HepG2 (cell line): Measurements from ENCODE around the gene ALK. TPM values are rescaled to one million over a fixed set of nuclear protein-coding genes. Genes with fewer than 3 reads are reported as not detected.

ENCODE experiments used
- ATAC-seq: fragments of 200-7000 bp; cut with Tn5 transposase; 3 replicates; pipeline ENCODE4 v1.9.1; 2020; ENCODE audit warnings: mild to moderate bottlenecking, moderate library complexity
- BruUV-seq: library from RNA; stranded (reverse); fragments of 400-500 nt; replicated peaks from 2 replicates; lab custom pipeline; 2021; lab: Mats Ljungman, UMichigan
- CTCF ChIA-PET: fragments of 300-600 bp; formaldehyde crosslinking; extraction: SDS; loops from one replicate; lab custom pipeline; 2021; ENCODE audit warnings: low total read pairs, inconsistent platforms, low intra/inter-chr PET ratio; lab: Yijun Ruan, JAX
- POLR2A ChIA-PET: fragments of 350-600 bp; sonication (Branson Sonifier 250); formaldehyde crosslinking; loops from one replicate; lab custom pipeline; 2020; ENCODE audit warnings: antibody characterized with exemption, inconsistent platforms; lab: Yijun Ruan, JAX
- DNase-seq: peaks from one replicate; pipeline ENCODE4 v3.0.0-alpha.2; 2015; ENCODE audit warnings: low spot score
- FAIRE-seq: peaks from 3 replicates; lab custom pipeline; 2011; peaks lifted over from hg19 to GRCh38; lab: Jason Lieb, UNC
- H2AFZ ChIP-seq: one replicate; pipeline ENCODE4 v1.6.1; 2011; ENCODE audit warnings: low read length, inconsistent platforms
- H3K27ac ChIP-seq: fragments of 300-600 bp; 3 replicates; pipeline ENCODE4 v1.8.0; 2011; ENCODE audit warnings: mixed run types, mild to moderate bottlenecking, mixed read lengths, low read length, inconsistent platforms; ENCODE audit not compliant: insufficient read depth; ENCODE audit errors: extremely low read length
- H3K27me3 ChIP-seq, 2 experiments: fragments of 200-600 bp in 1 of 2; 2 replicates in 1 of 2; 3 replicates in 1 of 2; pipeline versions ENCODE4 v1.6.0 to v1.8.0; 2011; ENCODE audit warnings: low read length in 2 of 2, mild to moderate bottlenecking in 2 of 2, moderate library complexity in 2 of 2, inconsistent platforms in 1 of 2; ENCODE audit not compliant: insufficient read depth in 2 of 2, control insufficient read depth in 1 of 2
- H3K36me3 ChIP-seq, 2 experiments: fragments of 200-600 bp in 1 of 2; replicated peaks in 1 of 2; 2 replicates in 1 of 2; 3 replicates in 1 of 2; pipeline versions ENCODE4 v1.5.1 to v1.8.0; 2011; ENCODE audit warnings: low read length in 2 of 2, inconsistent platforms in 1 of 2; ENCODE audit not compliant: insufficient read depth in 2 of 2, control insufficient read depth in 1 of 2
- H3K4me1 ChIP-seq: 2 replicates; pipeline ENCODE4 v1.5.1; 2012; ENCODE audit warnings: low read length, inconsistent platforms; ENCODE audit not compliant: insufficient read depth
- H3K4me2 ChIP-seq: 2 replicates; pipeline ENCODE4 v1.6.0; 2011; ENCODE audit warnings: low read depth, low read length, inconsistent platforms
- H3K4me3 ChIP-seq, 3 experiments: fragments of 200-600 bp in 1 of 3; sonication (generic), shearing (Covaris generic) in 1 of 3; replicated peaks in 1 of 3; 2 replicates each; pipeline ENCODE4 v1.5.1; 2011 to 2016; ENCODE audit warnings: low read length in 3 of 3, inconsistent platforms in 2 of 3, low read depth in 2 of 3, mild to moderate bottlenecking in 2 of 3, control low read depth in 1 of 3, mixed read lengths in 1 of 3; ENCODE audit not compliant: insufficient read depth in 1 of 3
- H3K79me2 ChIP-seq: one replicate; pipeline ENCODE4 v1.6.1; 2011; ENCODE audit warnings: low read length, inconsistent platforms; ENCODE audit not compliant: insufficient read depth
- H3K9ac ChIP-seq: 2 replicates; pipeline ENCODE4 v1.6.0; 2011; ENCODE audit warnings: mild to moderate bottlenecking, low read depth, low read length, inconsistent platforms; ENCODE audit not compliant: insufficient read depth
- H3K9me3 ChIP-seq: 2 replicates; pipeline ENCODE4 v1.5.1; 2012; ENCODE audit warnings: mild to moderate bottlenecking, low read length
- H4K20me1 ChIP-seq: 2 replicates; pipeline ENCODE4 v1.6.0; 2011; ENCODE audit warnings: inconsistent platforms, mild to moderate bottlenecking, low read length, moderate library complexity; ENCODE audit not compliant: insufficient read depth
- HOXA5 ChIP-seq: sonication (generic); formaldehyde crosslinking; IDR thresholded peaks from 2 replicates; pipeline ENCODE4 v1.4.0; 2020; ENCODE audit warnings: missing genetic modification reagents
- KDM4B ChIP-seq: sonication (generic); formaldehyde crosslinking; IDR thresholded peaks from 2 replicates; pipeline ENCODE4 v1.4.0; 2020; ENCODE audit warnings: missing genetic modification reagents
- MAFF ChIP-seq: IDR thresholded peaks from 2 replicates; pipeline ENCODE4 v1.6.1; 2011; ENCODE audit warnings: low read depth, low read length, improper control_type of control experiment
- MAFK ChIP-seq, 2 experiments: IDR thresholded peaks in 1 of 2; conservative IDR thresholded peaks in 1 of 2; 2 replicates each; pipeline ENCODE4 v1.6.1; 2011; ENCODE audit warnings: improper control_type of control experiment in 2 of 2, low read length in 2 of 2
- MATR3 ChIP-seq: sonication (generic); formaldehyde crosslinking; IDR thresholded peaks from 2 replicates; pipeline ENCODE4 v1.4.0; 2020; ENCODE audit warnings: missing genetic modification reagents
- PHF5A ChIP-seq: IDR thresholded peaks from one replicate; pipeline ENCODE4 v1.6.1; 2018; ENCODE audit warnings: low read depth, missing genetic modification reagents; ENCODE audit not compliant: unreplicated experiment
- ZNF350 ChIP-seq: sonication (generic); formaldehyde crosslinking; IDR thresholded peaks from 2 replicates; pipeline ENCODE4 v1.4.0; 2020; ENCODE audit warnings: mild to moderate bottlenecking, low read depth, missing genetic modification reagents, borderline replicate concordance
- WGBS: methylation state at CpG from one replicate; pipeline ENCODE4 v1.1.6; 2017; ENCODE audit warnings: low lambda C conversion rate; 5-methylcytosine and 5-hydroxymethylcytosine counted together
- in situ Hi-C: cut with HindIII; loops from 2 replicates; pipeline ENCODE4 v1.10.0; 2017; ENCODE audit warnings: low pct_unique_long_range_greater_than_20kb; ENCODE audit not compliant: extremely low pct_ligation_motif_present
- intact Hi-C: fragments of 100-400 bp; cut with micrococcal nuclease; formaldehyde crosslinking; loops from one replicate; pipeline ENCODE4 v1.10.0; 2022; ENCODE audit not compliant: unreplicated experiment
- polyA plus RNA-seq, 8 experiments: library from polyadenylated mRNA; depleted of rRNA in 3 of 8; stranded (reverse) in 7 of 8; unstranded in 1 of 8; fragments of >200 nt; fragmentation: Illumina TruSeq in 4 of 8; extraction: Trizol in 4 of 8; gene quantifications; 2 replicates each; pipeline versions ENCODE4 v1.2.1 to v1.2.3, GENCODE V29; 2011 to 2016; ENCODE audit warnings: low read depth in 4 of 8, missing spikeins in 1 of 8, mixed read lengths in 1 of 8; ENCODE audit not compliant: insufficient read depth in 1 of 8
- total RNA-seq, 5 experiments: library from RNA; depleted of rRNA; stranded (reverse); fragments of >200 nt; fragmentation: Illumina TruSeq; extraction: Trizol; gene quantifications; 2 replicates each; pipeline ENCODE4 v1.2.3, GENCODE V29; 2016; ENCODE audit warnings: low read depth in 1 of 5
- TF ChIP-seq, protein P1 (sequence below): sonication (generic); formaldehyde crosslinking; IDR thresholded peaks from 2 replicates; pipeline ENCODE4 v1.9.0; 2021; ENCODE audit warnings: missing genetic modification reagents, mild to moderate bottlenecking, borderline replicate concordance

The ALK gene
- total and polyA plus RNA-seq, 2 of the 13 experiments (the other 11 are each of a cell fraction or from before 2014, with no cell fraction given): not detected

DNA sequence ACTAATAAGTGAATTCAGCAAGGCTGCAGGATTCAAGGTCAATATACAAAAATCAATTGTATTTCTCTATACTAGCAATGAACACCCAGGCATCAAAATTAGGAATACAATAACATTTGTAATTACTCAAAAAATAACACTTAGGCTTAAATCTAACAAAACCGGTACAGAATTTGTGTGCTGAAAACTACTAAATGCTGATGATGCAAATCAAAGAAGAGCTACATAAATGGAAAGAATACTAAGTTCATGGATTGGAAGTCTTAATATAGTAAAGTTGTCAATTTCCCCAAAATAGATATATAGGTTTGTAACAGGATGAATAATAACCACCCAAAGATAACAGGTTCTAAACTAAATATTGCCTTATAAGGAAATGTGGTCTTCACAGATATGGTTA lies 286.5 kb downstream of the ALK start:
- FAIRE-seq: no peak
- TF ChIP-seq MAFF: peak; percentile 86
- no peak for TF ChIP-seq MATR3 (CRISPR knock-in tag)
- TF ChIP-seq MAFK (conservative IDR thresholded peaks at IDR 0.05 in 1 of 2, IDR thresholded peaks at IDR 0.05 in 1 of 2; ENCODE audit: low read length in 2 of 2): peak; percentile 85 to 91
- TF ChIP-seq, protein P1, sequence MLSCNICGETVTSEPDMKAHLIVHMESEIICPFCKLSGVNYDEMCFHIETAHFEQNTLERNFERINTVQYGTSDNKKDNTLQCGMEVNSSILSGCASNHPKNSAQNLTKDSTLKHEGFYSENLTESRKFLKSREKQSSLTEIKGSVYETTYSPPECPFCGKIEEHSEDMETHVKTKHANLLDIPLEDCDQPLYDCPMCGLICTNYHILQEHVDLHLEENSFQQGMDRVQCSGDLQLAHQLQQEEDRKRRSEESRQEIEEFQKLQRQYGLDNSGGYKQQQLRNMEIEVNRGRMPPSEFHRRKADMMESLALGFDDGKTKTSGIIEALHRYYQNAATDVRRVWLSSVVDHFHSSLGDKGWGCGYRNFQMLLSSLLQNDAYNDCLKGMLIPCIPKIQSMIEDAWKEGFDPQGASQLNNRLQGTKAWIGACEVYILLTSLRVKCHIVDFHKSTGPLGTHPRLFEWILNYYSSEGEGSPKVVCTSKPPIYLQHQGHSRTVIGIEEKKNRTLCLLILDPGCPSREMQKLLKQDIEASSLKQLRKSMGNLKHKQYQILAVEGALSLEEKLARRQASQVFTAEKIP (CRISPR knock-in tag): no peak
- no peak for TF ChIP-seq ZNF350 (CRISPR knock-in tag)
- no peak for TF ChIP-seq HOXA5 (CRISPR knock-in tag)
- no peak for TF ChIP-seq KDM4B (CRISPR knock-in tag)
- TF ChIP-seq PHF5A (CRISPR knock-in tag): no peak
- no peaks in the 10 kb centered on the region for H3K9me3 ChIP-seq
- H3K4me1 ChIP-seq: no peaks in the 10 kb centered on the region
- H4K20me1 ChIP-seq: no peaks in the 10 kb centered on the region
- intact Hi-C loops (no loop called here), in situ Hi-C loops (no loop called here)
- H3K36me3 ChIP-seq: no peaks in the 10 kb centered on the region
- H3K4me3 ChIP-seq: no peak overlapping the region
- no peak overlapping the region for H3K27ac ChIP-seq
- H3K9ac ChIP-seq: no peak overlapping the region
- no peaks in the 10 kb centered on the region for H3K79me2 ChIP-seq
- ATAC-seq: no peak
- H3K4me2 ChIP-seq: no peak overlapping the region
- ChIA-PET CTCF (no interaction called here), POLR2A (no interaction called here)
- 0 out of 5 replicates have a peak, but pooled peaks cover 0 to 11% of the 10 kb centered on the region in 2 experiments for H3K27me3 ChIP-seq
- BruUV-seq: no TSS peak
- H2AFZ ChIP-seq: no peak overlapping the region
- DNase-seq: no peak
- 39% methylated on average over 1 of the region's 1 CpG for WGBS
